A673 (cell line): ENCODE measurements around the gene WBP4. TPM values are rescaled to one million over a fixed set of nuclear protein-coding genes. Genes with fewer than 3 reads are reported as not detected.
"Not testable (repeated sequence)": the region's sequence is repeated elsewhere in the genome, so short reads cannot be mapped to it uniquely, and the experiment has no call there.

Experiments used
- BruUV-seq: library from RNA; stranded (reverse); fragments of 400-500 nt; replicated peaks from 2 replicates; lab custom pipeline; 2021; lab: Mats Ljungman, UMichigan
- CTCF ChIA-PET: fragments of 300-600 bp; sonication (Branson Sonifier 250); formaldehyde crosslinking; loops from one replicate; lab custom pipeline; 2022; ENCODE audit warnings: antibody characterized with exemption; lab: Charles Lee
- POLR2A ChIA-PET: fragments of 300-600 bp; sonication (Branson Sonifier 250); formaldehyde crosslinking; loops from one replicate; lab custom pipeline; 2022; ENCODE audit warnings: antibody characterized with exemption; ENCODE audit not compliant: low non-redundant PET; lab: Charles Lee
- DNase-seq: peaks from one replicate; pipeline ENCODE4 v3.0.0-alpha.2; 2015; ENCODE audit warnings: low spot score
- H3K27ac ChIP-seq: fragments of 200-600 bp; sonication (generic); 2 replicates; pipeline ENCODE4 v1.5.1; 2016; ENCODE audit warnings: mixed run types, low read depth, mild to moderate bottlenecking, mixed read lengths, antibody characterized with exemption, low read length; ENCODE audit not compliant: poor library complexity, severe bottlenecking
- H3K27me3 ChIP-seq: fragments of 200-600 bp; sonication (generic); replicated peaks from 2 replicates; pipeline ENCODE4 v1.6.1; 2017; ENCODE audit warnings: mixed run types, low read depth, mild to moderate bottlenecking, mixed read lengths, antibody characterized with exemption, low read length; ENCODE audit not compliant: insufficient read depth, poor library complexity
- H3K36me3 ChIP-seq: fragments of 200-600 bp; sonication (generic); 2 replicates; pipeline ENCODE4 v1.6.1; 2016; ENCODE audit warnings: mixed run types, mild to moderate bottlenecking, mixed read lengths, antibody characterized with exemption, low read length; ENCODE audit not compliant: insufficient read depth, poor library complexity, severe bottlenecking
- H3K4me1 ChIP-seq: fragments of 200-600 bp; sonication (generic); 2 replicates; pipeline ENCODE4 v1.6.1; 2017; ENCODE audit warnings: mixed run types, mild to moderate bottlenecking, mixed read lengths, antibody characterized with exemption, low read length; ENCODE audit not compliant: insufficient read depth, poor library complexity, severe bottlenecking
- H3K4me3 ChIP-seq: fragments of 200-600 bp; sonication (generic); 2 replicates; pipeline ENCODE4 v1.5.1; 2016; ENCODE audit warnings: low read depth, mixed run types, mild to moderate bottlenecking, mixed read lengths, low read length; ENCODE audit not compliant: poor library complexity, severe bottlenecking
- H3K9me3 ChIP-seq: fragments of 200-600 bp; sonication (generic); 2 replicates; pipeline ENCODE4 v1.6.1; 2016; ENCODE audit warnings: mixed run types, low read depth, mild to moderate bottlenecking, mixed read lengths, antibody characterized with exemption, low read length; ENCODE audit not compliant: poor library complexity, severe bottlenecking
- EZH2 ChIP-seq: fragments of 200-600 bp; sonication (generic); IDR thresholded peaks from 2 replicates; pipeline ENCODE4 v1.6.1; 2017; ENCODE audit warnings: borderline replicate concordance, low read depth, mild to moderate bottlenecking, mixed read lengths, antibody characterized with exemption, low read length; ENCODE audit not compliant: poor library complexity, severe bottlenecking
- intact Hi-C: fragments of 100-400 bp; cut with micrococcal nuclease; formaldehyde crosslinking; loops from one replicate; pipeline ENCODE4 v1.10.0; 2022; ENCODE audit not compliant: unreplicated experiment
- total RNA-seq: library from RNA; stranded (reverse); gene quantifications from 2 replicates; pipeline ENCODE4 v1.2.3, GENCODE V29; 2021
- TF ChIP-seq, protein P1 (sequence below): fragments of 300-800, 200-600 bp; sonication (generic); conservative IDR thresholded peaks from 2 replicates; pipeline ENCODE4 v1.5.1; 2017; ENCODE audit warnings: low read depth, mild to moderate bottlenecking, antibody characterized with exemption, low read length, moderate library complexity, mixed read lengths

The WBP4 gene
- total RNA-seq, 1 experiment from 2014 or later, result 12.5 TPM

DNA sequence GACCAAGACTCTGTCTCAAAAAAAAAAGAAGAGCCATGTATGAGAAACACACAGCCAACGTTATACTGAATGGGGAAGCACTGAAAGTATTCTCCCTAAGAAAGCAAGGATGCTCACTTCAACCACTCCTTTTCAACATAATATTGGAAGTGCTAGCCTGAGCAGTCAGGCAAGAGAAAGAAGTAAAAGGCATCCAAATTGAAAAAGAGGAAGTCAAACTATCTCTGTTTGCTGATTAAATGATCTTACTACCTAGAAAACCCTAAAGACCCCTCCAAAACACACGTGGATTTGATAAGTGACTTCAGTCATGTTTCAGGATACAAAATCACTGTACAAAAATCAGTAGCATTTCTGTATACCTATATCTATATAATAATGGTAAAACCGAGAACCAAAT is 16.2 kb downstream of the WBP4 start:
- intact Hi-C loops, result no loop called here
- POLR2A ChIA-PET, result no interaction called here
- Histone ChIP-seq H3K4me3 (no peak overlapping the region), H3K27ac (no peak overlapping the region), H3K9me3 (no peaks in the 10 kb centered on the region), H3K27me3 (no peaks in the 10 kb centered on the region), H3K4me1 (no peaks in the 10 kb centered on the region), H3K36me3 (peaks cover 29% of the 10 kb centered on the region)
- CTCF ChIA-PET, result no interaction called here
- TF ChIP-seq, protein P1, sequence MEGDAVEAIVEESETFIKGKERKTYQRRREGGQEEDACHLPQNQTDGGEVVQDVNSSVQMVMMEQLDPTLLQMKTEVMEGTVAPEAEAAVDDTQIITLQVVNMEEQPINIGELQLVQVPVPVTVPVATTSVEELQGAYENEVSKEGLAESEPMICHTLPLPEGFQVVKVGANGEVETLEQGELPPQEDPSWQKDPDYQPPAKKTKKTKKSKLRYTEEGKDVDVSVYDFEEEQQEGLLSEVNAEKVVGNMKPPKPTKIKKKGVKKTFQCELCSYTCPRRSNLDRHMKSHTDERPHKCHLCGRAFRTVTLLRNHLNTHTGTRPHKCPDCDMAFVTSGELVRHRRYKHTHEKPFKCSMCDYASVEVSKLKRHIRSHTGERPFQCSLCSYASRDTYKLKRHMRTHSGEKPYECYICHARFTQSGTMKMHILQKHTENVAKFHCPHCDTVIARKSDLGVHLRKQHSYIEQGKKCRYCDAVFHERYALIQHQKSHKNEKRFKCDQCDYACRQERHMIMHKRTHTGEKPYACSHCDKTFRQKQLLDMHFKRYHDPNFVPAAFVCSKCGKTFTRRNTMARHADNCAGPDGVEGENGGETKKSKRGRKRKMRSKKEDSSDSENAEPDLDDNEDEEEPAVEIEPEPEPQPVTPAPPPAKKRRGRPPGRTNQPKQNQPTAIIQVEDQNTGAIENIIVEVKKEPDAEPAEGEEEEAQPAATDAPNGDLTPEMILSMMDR, result no peak
- TF ChIP-seq EZH2, result no peak
- BruUV-seq, result no TSS peak
- no peak for DNase-seq

DNA sequence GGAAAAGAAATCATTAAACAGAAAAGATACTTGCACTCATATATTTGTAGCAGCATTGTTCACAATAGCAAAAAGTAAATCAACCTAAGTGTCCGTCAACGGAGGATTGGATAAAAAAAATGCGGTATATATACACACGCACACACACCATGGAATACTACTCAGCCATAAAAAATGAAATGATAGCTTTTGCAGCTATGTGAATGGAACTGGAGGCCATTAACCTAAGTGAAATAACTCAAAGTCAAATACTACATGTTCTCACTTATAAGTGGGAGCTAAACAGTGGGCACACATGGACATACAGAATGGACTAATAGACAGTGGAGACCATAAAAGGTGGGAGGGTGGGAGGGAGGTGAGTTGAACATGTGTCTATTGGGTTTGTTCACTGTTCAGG is 18.4 kb downstream of the WBP4 start:
- intact Hi-C loops, result no loop called here
- CTCF ChIA-PET, result no interaction called here
- DNase-seq, result no peak
- Histone ChIP-seq H3K27me3 (no peaks in the 10 kb centered on the region), H3K4me3 (no peak overlapping the region), H3K4me1 (no peaks in the 10 kb centered on the region), H3K27ac (no peak overlapping the region), H3K36me3 (peaks cover 27% of the 10 kb centered on the region), H3K9me3 (no peaks in the 10 kb centered on the region)
- TF ChIP-seq, protein P1, result no peak
- no peak for TF ChIP-seq EZH2
- BruUV-seq, result no TSS peak
- POLR2A ChIA-PET, result no interaction called here

DNA sequence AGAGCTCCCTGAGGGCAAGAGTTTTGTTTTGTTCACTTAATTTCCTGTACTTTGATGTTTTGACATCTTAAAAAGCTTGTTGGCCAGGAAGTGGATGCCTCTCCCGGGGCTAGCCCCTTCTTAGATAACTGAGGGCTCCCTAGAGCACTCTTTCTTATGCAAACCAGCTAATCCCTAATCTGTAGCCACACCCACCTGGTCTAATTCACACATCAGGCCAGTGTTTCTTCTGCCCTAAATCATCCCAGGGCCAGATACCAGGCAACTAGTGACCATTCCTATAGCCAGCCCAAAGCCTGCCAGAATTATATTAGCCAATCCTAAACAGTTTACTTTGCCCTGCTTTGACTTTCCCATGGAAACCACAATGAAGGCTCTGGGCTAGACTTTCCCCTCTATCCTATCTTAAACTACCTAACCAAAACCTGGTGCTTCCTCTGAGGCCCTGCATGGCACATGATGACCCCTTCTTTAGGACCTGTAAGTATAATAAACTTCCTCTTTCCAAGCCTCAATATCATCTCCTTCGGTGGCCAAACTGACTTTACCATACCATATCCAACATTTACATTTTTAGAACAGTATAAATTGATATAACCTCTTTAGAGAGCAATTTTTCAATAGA is 24.8 kb downstream of the WBP4 start:
- BruUV-seq, result no TSS peak
- peak; percentile 13 for DNase-seq
- Histone ChIP-seq H3K9me3 (no peaks in the 10 kb centered on the region), H3K27ac (no peak overlapping the region), H3K4me3 (no peak overlapping the region), H3K27me3 (no peaks in the 10 kb centered on the region), H3K36me3 (no peaks in the 10 kb centered on the region), H3K4me1 (no peaks in the 10 kb centered on the region)
- intact Hi-C loops, result no loop called here
- ChIA-PET POLR2A (no interaction called here), CTCF (no interaction called here)
- no peak for TF ChIP-seq EZH2
- TF ChIP-seq, protein P1, result no peak

DNA sequence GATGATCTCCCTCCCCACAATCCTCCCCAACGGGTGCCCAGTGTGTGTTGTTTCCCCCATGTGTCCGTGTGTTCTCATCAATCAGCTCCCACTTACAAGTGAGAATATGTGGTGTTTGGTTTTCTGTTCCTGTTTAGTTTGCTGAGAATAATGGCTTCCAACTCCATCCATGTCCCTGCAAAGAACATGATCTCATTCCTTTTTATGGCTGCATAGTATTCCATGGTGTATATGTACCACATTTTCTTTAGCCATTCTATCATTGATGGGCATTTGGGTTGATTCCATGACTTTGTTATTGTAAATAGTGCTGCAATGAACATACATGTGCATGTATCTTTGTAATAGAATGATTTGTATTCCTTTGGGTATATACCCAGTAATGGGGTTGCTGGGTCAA is 34.4 kb downstream of the WBP4 start:
- H3K4me1 ChIP-seq, CTCF ChIA-PET, H3K9me3 ChIP-seq, H3K4me3 ChIP-seq, POLR2A ChIA-PET, BruUV-seq, H3K36me3 ChIP-seq, intact Hi-C loops, H3K27me3 ChIP-seq, H3K27ac ChIP-seq, DNase-seq: not testable (repeated sequence)
